CD4-positive, alpha-beta T cell treated with Interleukin-4 for 1 hour (primary cell): Measurements from ENCODE around the gene DGAT2.

Source experiments
- DNase-seq, 2 donors: peaks; one replicate each; pipeline ENCODE4 v3.0.0-alpha.2; 2020 to 2022

DGAT2 gene

DNA sequence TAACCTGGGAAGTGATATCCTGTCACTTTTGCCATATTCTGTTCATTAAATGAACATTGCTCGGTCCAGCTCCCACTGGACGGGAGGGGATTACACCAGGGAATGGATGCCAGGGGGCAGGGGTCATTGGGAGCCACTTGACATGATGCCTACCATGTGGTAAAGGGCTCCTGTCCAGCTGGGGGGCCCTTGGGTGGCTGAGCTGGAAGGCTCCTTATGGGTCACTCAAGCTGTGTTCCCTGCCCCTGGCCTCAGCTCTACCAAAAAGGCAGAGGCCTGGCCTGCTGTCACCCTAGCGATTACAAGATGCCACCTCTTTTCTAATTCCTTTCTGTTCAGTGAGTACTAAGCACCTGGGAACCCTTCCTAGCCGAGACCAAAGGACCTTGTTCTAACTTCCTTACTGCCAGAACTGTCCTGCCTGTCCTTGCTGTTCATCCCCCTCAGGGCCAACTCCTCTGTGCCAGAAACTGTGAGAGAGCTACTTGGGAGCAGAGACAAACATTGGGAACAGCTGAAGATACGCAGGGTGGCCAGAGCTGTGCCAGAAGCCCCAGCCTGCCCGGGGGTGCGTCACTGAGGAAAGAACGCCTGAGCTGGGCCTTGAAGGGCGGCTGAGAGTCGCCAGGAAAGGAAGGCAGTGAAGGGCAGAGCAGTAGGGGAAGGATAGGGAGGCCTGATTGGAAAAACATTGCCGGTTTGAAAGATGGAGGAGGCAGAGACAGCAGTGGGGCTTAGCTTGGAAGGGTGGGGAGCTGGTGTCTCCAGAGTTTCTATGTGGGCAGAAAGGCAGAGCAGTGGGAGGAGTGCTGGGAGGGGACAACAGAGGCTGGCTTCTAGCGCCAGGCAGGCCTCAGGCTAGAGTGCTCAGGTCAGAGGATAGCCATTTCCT is 33.7 kb downstream of the DGAT2 start:
- no peak for DNase-seq

DNA sequence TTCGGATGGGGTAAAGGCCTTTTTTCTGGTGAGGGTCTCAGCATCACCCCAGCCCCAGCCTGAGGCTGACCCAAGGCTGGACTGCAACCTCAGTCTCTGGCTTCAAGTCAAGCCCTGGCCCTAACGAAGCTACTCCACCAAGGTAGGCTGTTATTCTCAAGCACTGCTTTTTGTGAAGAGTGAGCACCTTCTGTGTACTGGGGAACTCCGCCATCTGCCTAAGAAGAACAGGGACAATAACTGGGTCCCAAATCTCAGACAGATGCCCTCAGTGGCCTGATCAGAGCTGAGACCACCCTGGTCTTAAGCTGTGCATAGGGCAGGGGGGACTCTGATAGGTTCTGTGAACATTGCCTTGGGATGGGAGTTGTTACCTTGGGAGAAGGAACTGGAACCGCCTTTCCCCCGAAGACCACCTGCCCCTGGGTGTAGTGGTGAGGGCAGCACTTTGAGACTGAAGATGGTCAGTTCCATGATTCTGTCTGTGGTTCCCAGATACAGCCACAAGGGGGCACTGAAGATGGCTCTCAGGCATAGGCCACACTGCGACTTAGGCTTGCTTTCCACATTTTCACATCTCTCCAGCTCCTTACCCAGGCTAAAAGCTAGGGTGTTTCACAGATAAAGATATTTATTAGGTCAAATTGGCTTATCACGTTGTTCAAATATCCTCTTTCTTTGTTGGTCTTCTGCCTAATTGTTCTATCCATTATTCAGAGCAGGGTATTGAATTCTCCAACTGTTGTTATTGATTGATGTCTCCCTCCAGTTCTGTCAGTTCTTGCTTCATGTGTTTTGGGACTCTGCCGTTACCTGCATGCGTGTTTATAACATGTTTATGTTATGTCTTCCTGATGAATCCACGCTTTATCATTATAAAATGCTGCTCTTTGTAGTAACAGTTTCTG is 34.6 kb downstream of the DGAT2 start:
- peak; percentile 75 for DNase-seq

DNA sequence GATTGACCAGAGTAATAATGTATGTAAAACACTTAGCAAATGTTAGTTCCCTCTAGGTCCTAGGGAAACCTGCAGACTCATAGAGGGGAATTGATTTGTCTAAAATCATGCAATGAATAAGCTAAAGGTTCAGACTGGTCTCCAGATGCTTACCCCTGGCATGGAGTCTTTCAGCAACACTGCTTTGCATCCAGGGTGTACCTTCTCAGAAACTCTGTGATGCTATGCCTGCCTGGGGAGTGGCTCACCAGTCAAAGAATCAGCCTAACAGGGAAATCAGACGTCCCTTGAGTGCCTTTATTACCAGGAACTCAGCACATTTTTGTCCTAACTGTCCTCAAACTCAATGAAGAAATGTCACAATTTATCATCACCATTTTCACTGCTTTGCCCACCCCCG is 40.5 kb downstream of the DGAT2 start:
- DNase-seq, result no peak

DNA sequence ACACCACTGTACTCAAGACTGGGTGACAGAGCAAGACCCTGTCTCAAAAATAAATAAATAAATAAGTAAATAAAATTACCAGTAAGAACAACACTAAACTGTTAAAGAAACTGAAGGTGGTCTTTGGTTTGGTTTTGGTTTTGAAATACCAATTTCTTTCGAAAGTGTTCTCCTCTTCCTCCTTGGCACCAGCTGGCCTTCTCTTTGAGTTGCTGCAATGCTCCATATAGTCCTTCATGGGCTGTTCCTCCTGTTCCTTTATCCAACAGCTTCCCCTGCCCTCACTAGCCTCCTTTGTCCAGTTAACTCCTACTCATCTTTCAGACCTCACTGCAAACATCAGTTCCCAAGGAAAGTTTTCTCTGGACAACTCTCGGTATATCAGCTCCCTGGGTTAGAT is 41.4 kb downstream of the DGAT2 start:
- DNase-seq, result no peak

DNA sequence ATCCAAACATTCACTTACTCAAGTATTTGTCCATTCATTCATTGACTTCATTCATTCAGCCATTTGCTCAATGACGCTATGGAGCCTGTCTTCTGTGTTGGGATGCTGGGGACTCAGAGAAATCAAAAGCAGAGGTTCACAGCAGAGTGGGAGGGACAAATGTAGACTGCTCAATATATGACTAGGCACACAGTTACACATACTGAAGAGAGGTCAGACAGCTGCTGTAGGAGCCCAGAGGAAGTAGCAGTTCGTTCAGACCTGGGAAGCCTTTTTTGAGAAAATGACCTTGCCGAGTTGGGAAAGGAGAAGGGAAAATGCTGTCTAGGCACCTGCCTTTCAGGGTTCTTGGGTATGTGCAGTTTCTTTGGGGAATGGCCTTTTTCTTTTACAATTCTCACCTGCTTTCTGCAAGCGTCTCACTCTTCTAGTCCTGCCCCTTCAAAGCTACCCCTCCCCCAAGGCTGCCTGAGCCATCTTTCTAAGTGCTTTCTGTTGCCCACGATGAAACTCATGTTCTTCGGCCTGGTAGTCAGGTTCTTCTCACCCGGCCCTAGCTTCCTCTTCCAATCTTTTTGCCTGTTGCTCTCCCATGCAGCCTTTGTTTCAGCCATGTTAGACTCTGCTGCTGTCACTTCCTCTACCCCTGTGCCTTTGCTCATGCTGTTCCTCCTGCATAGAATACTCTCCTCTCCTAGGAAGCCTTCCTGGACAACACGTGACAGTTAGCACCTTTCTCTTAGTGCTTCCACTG is 42.2 kb downstream of the DGAT2 start:
- no peak for DNase-seq

DNA sequence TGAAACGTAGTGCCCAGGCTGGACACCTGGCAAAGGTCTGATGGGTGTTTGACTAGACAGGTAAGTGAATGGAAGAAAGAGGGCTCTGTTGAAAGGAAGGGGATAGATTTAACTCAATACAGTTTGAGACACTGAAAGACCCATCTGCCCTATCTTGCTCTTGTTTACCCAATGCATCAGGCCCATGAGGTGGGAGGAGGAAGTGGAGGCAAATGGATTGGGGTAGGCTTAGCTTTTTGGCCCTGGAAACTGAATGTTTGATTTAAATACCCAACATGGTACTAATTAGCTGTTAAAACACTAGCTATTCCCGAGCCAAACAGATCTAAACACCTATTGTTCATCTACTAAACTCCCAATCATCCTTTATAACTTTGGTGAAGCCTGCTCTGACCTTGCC is 42.9 kb downstream of the DGAT2 start:
- no peak for DNase-seq

DNA sequence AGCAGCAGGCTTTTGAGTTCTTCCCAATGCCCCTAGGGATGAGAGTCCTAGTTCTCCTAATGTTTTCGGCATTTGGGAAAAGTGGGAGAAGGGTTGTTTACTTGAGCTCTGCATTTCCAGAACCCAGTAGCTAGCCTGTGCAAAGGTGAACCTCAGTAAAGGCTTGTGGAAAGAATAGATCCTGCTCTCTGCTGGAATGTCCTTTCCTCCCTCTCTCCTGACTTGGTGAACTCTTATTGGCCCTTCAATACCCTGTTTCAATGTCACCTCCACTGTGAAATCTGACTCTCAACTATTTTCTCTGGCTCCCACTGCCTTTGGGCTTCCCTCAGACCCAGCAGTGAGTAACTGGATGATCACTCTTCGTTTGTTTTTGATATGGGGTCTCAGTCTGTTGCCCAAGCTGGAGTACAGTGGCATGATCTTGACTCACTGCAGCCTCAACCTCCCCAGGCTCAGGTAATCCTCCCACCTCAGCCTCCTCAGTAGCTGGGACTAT is 44.0 kb downstream of the DGAT2 start:
- DNase-seq, result no peak

DNA sequence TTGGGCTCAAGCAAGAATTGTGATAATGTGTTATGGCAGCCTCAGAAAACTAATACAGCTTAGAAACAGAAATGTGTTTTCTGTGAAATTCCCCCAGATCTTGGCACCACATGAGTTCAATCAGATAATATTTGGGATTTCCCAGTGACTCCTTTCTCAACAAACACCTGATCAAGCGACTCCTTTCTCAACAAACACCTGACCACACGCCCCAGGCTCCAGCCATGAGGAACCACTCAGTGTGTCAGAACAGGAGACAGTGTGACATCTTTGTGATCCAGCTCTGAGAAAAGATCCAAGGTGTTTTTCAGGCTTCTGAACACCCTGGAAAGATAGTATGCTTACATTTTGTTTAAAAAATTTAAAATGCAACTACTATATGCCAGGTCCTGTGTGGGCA is 44.5 kb downstream of the DGAT2 start:
- no peak for DNase-seq

DNA sequence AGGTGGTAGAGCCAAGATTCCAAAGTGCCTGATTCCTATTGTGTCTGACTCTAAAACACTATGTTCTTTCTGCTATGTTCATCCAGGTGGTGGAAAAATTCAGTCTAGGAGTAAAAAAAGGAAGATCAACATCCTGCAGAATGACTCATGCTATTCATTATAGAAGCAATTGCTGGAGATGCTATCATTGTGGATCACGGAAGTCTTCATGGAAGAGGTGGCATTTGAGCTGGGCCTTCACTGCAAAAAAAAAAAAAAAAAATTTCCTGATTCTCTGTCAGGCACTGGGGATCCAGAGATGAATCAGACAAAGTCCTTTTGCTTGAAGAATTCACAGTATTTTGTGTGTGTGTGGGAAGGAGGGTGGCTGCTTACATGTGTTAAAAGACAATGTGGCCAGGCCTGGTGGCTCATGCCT is 45.1 kb downstream of the DGAT2 start:
- DNase-seq, result no peak

DNA sequence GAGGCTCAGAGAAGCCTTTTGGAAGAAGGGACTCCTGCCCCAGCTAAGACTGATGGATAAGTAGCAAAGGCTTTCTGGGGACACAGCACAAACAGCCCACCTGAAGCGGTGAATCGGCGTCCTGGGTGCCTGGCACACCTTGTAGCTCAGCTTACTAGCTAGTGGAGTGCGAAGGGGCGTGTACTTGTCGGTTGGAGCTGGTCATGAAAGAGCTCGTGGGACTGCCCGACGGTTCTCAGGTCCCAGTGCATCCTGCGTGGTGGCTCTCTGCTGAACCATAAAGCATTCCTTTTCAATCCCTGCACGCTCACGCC is 45.7 kb downstream of the DGAT2 start:
- DNase-seq, result no peak

DNA sequence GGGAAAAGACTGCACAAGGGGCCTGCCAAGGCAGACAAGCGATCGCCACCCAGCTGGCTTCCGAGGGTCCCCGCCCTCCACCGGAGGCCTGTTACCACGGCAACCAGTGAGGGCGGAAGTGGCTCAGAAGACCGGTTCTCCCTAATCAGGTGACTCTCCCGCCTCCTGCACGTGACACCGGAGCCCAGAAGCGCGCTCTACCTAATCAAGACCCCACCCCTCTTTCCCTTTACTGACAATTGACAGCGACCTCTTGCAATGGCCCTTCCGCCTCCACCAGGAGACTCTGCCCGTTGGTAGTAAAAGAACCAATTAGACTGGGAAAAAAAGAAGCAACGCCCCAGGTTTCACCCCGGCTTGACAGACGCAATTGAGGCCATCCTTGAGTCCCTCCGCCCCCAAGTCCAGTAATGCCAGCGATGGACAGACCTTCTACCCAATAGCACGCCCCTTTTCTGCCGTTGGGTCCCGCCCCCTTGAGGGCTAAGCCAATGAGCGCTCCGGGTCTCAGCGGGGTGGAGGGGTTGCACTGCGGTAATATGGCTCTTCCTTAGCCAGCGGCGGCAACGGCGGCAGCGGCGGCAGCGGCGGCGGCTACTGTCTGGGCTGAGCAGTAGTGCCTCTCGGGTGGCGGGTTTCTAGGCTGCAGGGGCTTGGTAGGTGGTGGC is 46.2 kb downstream of the DGAT2 start, which contains the start of gene UVRAG:
TSS of gene UVRAG (plus strand) at position 534 of the 668 bp plus-strand sequence. CDS start 198 bp downstream, outside the sequence.
- peak; percentile 99 for DNase-seq

DNA sequence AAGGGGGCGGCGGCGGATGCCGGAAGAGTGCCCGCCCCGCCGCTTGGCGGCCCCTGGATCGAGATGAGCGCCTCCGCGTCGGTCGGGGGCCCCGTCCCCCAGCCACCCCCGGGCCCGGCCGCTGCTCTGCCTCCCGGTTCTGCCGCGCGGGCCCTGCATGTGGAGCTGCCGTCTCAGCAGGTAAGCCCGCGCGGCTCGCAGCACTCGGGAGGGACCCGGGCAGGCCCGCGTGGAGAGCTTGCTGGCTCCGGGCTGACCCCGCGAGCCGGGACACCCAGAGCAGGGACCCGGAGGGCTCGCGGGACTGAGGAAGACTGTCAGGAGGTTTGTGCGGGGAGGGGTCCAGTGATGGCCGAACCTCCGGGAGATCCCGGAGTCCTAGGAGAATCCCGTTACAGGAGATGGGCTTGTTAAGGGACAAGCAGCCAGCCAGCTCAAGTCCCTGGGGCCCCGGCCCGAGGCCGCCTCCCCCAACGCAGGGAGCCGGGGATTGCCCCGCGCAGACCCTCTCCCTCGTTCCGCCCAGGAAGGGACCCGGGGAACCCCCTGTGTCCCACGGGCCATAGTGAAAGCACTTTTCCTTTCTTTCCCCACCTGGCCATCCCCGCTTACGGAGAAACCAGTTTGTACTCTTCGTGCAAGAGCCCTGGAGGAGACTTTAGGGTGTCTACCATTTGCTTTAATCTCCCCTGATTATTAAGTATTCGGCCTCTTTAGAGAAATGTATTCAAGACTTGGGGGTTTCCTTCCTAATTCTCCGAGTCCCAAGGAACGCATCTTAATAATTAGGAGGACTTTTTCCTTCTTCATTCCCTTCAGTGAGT is 47.0 kb downstream of the DGAT2 start:
- DNase-seq, result peak; percentile 45 to 63

DNA sequence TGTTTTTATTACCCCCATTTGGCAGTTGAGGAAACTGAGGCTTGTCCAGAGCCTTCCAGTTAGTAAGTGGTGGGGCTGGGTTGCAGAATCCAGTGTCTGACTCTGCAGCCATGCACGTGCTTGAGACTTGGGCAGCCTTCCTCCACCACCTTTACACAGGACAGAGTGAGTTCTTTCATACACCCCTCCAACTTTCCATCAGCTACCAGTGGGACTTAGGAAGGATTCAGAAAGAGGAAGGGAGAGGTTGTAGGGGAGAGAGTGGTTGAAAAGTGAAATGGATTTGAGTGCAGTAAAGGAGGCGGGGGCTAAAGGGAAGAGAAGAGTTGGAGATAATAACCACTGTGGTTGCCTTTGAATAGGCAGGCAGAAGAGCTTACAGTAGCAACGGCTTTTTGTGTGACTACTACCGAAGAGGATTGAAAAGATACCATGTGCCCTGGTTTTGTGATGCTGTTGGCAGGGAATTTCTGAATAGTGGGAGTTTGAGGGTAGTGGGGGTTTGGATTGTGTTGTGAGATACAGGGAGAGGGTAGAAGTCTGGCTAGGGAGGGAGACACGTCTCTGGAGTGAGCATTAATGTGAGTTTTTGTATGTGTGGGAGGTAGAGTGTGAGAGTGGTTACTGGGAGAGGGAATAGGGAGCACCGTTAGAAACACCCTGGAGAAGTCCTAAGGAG is 48.1 kb downstream of the DGAT2 start:
- DNase-seq, result no peak

DNA sequence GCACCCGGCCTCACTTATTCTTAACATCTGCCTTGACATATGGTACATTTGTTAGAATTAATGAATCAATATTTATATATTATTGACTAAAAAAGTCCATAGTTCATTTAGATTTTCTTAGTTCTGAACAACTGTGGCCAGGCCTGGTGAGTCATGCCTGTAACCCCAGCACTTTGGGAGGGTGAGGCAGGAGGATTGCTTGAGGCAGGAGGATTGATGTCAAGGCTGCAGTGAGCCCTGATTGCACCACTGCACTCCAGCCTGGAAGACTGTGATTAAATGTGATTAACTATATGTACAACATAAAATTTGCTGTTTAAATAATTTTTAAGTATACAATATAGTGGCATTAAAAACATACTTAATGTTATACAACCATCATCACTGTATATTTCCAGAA is 52.1 kb downstream of the DGAT2 start:
- no peak for DNase-seq

DNA sequence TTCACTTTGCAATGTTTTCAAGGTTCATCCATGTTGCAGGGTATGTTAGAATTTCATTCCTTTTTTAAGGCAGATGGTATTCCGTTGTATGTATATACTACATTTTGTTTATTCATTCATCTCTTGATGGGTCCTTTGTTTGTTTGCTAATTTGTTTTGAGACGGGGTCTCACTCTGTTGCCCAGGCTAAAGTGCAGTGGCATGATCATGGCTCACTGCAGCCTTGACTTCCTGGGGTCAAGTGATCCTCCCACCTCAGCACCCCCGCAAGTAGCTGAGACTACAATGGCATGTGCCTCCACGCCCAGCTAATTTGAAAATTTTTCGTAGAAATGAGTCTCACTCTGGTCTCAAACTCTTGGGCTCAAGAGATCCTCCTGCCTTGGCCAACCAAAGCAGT is 52.6 kb downstream of the DGAT2 start:
- no peak for DNase-seq

DNA sequence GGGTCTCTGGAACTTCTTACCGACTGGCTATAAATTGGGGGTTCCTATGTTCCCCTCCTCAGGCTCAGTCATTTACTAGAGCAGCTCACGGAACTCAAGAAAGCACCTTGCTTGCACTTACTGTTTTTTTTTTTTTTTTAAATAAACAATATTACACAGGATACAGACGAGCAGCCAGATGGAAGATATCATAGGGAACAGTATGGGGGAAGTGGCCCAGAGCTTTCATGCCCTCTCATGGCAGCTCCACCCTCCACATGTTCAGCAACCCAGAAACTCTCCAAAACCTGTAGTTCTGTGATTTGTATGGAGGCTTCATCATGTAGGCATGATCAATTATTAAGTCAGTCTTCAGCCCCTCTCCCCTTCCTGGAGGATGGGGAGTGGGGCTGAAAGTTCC is 54.0 kb downstream of the DGAT2 start:
- DNase-seq, result no peak

DNA sequence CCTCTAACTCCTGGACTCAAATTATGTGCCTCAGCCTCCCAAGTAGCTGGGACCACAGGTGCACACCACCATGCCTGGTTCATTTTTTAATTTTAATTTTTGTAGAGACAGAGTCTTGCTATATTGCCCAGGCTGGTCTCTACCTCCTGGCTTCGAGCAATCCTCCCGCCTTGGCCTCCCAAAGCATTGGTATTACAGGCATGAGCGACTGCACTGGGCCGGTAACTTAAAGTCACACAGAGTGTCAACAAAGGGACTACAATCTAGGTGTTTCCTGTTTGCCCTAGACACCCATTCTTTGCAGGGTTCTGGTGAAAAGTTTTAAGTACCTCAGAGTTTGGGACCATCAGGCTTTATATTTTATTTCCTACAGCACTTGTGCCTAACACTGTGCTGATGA is 54.8 kb downstream of the DGAT2 start:
- no peak for DNase-seq

DNA sequence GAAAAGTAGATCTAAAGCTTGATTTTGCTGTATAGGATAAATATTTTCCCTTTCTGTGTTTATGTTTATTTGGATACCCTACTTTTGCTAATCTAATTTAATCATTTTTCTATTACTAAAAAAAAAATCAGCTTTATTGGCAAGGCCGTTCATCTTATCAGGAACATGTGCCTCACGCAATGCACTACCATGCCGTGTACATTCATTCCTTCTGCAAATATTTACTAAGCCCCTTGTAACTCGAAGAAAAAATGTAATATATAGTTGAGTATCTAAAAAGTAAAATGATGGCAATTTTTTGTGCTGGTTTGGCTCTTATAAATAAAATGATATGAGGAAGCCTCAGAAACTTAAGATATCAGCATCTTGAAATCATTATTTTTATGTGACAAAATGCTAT is 55.4 kb downstream of the DGAT2 start:
- no peak for DNase-seq

DNA sequence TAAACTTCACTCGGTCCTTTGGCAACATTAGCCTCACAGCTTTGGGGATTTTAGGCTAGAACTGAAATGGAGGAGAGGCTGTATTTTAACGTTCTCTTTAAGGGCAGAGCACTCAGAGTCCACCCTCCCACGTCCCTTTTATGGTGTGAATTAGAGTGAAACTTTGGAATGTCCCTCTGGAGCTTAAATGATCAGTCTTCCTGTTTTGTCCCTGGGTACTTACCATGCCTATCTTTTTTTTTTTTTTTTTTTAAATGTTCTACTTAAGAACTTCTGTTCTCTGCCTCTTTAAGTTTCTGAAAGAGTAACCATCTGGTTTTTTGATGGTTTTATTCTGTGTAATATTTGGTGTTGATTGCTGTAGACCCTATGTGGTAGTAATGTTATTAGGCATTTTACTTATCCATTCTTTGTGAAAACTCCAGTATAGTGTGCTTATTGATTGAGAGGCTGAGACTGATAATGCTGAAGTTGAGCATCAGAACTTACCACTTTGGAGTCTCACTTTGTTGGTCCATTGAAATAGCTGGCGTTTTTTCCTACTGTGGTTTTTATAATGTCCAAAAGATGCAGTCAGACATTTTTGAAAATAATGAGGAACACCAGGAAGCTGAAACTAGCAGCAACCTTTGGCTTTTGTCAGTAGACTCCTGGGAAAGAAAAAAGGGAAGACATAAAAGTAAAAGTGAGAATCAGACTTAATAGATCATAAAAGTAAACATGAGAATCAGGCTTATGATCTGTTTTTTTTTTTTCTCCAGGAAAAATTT is 58.1 kb downstream of the DGAT2 start:
- no peak for DNase-seq

DNA sequence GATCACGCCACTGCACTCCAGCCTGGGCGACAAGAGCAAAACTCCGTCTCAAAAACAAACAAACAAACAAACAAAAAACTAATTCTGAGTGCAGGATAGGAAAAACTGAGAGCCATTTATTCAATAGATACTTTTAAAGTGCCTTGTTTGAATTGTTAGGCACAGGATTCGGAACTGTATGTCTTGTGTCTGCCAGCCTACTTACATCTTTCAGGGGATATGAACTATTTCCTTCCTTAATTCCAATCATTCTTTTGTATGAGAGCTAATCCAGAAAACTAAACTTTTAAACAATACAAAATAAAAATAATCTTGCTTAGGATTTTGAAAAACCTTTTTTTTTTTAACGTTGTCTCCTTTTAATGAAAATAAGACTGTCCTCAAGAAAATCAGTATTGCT is 59.0 kb downstream of the DGAT2 start:
- DNase-seq, result no peak
